GM12878 (cell line): Measurements from ENCODE around the gene BRAF. TPM values are rescaled to one million over a fixed set of nuclear protein-coding genes. Genes with fewer than 3 reads are reported as not detected.

Experiments
- ATAC-seq: fragments of 200-7000 bp; cut with Tn5 transposase; 3 replicates; pipeline ENCODE4 v1.9.1; 2020; ENCODE audit warnings: mild to moderate bottlenecking, moderate library complexity
- BruUV-seq: library from RNA; stranded (reverse); fragments of 400-500 nt; replicated peaks from 2 replicates; lab custom pipeline; 2021; lab: Mats Ljungman, UMichigan
- CTCF ChIA-PET: fragments of 300-600 bp; sonication (Branson Sonifier 250); formaldehyde crosslinking; extraction: SDS; loops from one replicate; lab custom pipeline; 2021; ENCODE audit warnings: inconsistent platforms; lab: Yijun Ruan, JAX
- POLR2A ChIA-PET: fragments of 350-600 bp; formaldehyde crosslinking; extraction: SDS; loops from one replicate; lab custom pipeline; 2021; ENCODE audit warnings: inconsistent platforms; lab: Charles Lee
- RAD21 ChIA-PET: fragments of 300-600 bp; sonication (Branson Sonifier 250); formaldehyde crosslinking; loops from one replicate; lab custom pipeline; 2023; ENCODE audit warnings: antibody characterized with exemption; ENCODE audit not compliant: unreplicated experiment; lab: Charles Lee
- SMC1A ChIA-PET: fragments of 300-600 bp; sonication (Branson Sonifier 250); formaldehyde crosslinking; loops from one replicate; lab custom pipeline; 2023; ENCODE audit not compliant: unreplicated experiment, uncharacterized antibody; lab: Charles Lee
- DNase-seq: peaks from one replicate; pipeline ENCODE4 v3.0.0-alpha.2; 2011; ENCODE audit warnings: low read depth, low spot score
- FAIRE-seq: peaks from 3 replicates; lab custom pipeline; 2011; peaks lifted over from hg19 to GRCh38; lab: Jason Lieb, UNC
- H2AFZ ChIP-seq: 2 replicates; pipeline ENCODE4 v1.6.0; 2011; ENCODE audit warnings: low read depth, low read length, control low read depth; ENCODE audit not compliant: control insufficient read depth
- H3K27ac ChIP-seq: 2 replicates; pipeline ENCODE4 v1.5.1; 2011; ENCODE audit warnings: control low read depth; ENCODE audit not compliant: control insufficient read depth, insufficient read depth
- H3K27me3 ChIP-seq, 2 experiments: replicated peaks in 1 of 2; 2 replicates each; pipeline versions ENCODE4 v1.6.0 to v1.6.1; 2011; ENCODE audit warnings: low read length in 1 of 2; ENCODE audit not compliant: control insufficient read depth in 2 of 2, insufficient read depth in 2 of 2
- H3K36me3 ChIP-seq, 2 experiments: 2 replicates each; pipeline ENCODE4 v1.5.1; 2011; ENCODE audit warnings: low read length in 1 of 2; ENCODE audit not compliant: control insufficient read depth in 2 of 2, insufficient read depth in 2 of 2
- H3K4me1 ChIP-seq: 2 replicates; pipeline ENCODE4 v1.6.1; 2011; ENCODE audit warnings: mild to moderate bottlenecking, low read length, moderate library complexity, mixed read lengths; ENCODE audit not compliant: control insufficient read depth, insufficient read depth
- H3K4me2 ChIP-seq: 2 replicates; pipeline ENCODE4 v1.6.0; 2011; ENCODE audit warnings: control low read depth; ENCODE audit not compliant: control insufficient read depth, insufficient read depth
- H3K4me3 ChIP-seq: fragments of 200-600 bp; sonication (generic); 2 replicates; pipeline ENCODE4 v1.5.1; 2016
- H3K79me2 ChIP-seq: 2 replicates; pipeline ENCODE4 v1.6.0; 2011; ENCODE audit warnings: low read length; ENCODE audit not compliant: control insufficient read depth, insufficient read depth
- H3K9ac ChIP-seq: 2 replicates; pipeline ENCODE4 v1.8.0; 2011; ENCODE audit warnings: low read length, control low read depth, mixed read lengths; ENCODE audit not compliant: control insufficient read depth, insufficient read depth
- H3K9me3 ChIP-seq: replicated peaks from 3 replicates; pipeline ENCODE4 v1.5.1; 2011; ENCODE audit warnings: mild to moderate bottlenecking, low read length; ENCODE audit not compliant: control insufficient read depth, insufficient read depth
- H4K20me1 ChIP-seq: 2 replicates; pipeline ENCODE4 v1.6.0; 2011; ENCODE audit not compliant: control insufficient read depth, insufficient read depth
- JUNB ChIP-seq: IDR thresholded peaks from 2 replicates; pipeline ENCODE4 v1.6.1; 2016; ENCODE audit warnings: antibody characterized with exemption, mild to moderate bottlenecking
- PKNOX1 ChIP-seq: fragments of 450-650 bp; IDR thresholded peaks from 2 replicates; pipeline ENCODE4 v1.6.1; 2016; ENCODE audit warnings: mild to moderate bottlenecking
- SPI1 ChIP-seq: IDR thresholded peaks from 2 replicates; pipeline ENCODE4 v1.6.1; 2011; ENCODE audit warnings: low read depth, mild to moderate bottlenecking, low read length, moderate library complexity, borderline replicate concordance; ENCODE audit not compliant: insufficient read depth
- TCF12 ChIP-seq: IDR thresholded peaks from 2 replicates; pipeline ENCODE4 v1.6.1; 2011; ENCODE audit warnings: low read depth, mild to moderate bottlenecking, low read length
- TCF3 ChIP-seq: IDR thresholded peaks from 2 replicates; pipeline ENCODE4 v1.6.1; 2012; ENCODE audit warnings: low read depth, mild to moderate bottlenecking, low read length, borderline replicate concordance; ENCODE audit not compliant: insufficient read depth
- WGBS: methylation state at CpG from one replicate; pipeline ENCODE4 v1.1.6; 2016; ENCODE audit warnings: low lambda C conversion rate; ENCODE audit not compliant: insufficient replicate concordance, insufficient coverage; ENCODE audit errors: missing lambda C conversion rate; 5-methylcytosine and 5-hydroxymethylcytosine counted together
- in situ Hi-C: fragments of 300-500 bp; cut with MboI; formaldehyde crosslinking; loops from 9 replicates; pipeline ENCODE4 v1.14.3; 2018; ENCODE audit warnings: mixed read lengths
- intact Hi-C: fragments of 100-400 bp; cut with micrococcal nuclease; formaldehyde crosslinking; loops from one replicate; pipeline ENCODE4 v1.14.2; 2022; ENCODE audit not compliant: unreplicated experiment
- polyA plus RNA-seq, 11 experiments: library from polyadenylated mRNA; depleted of rRNA in 4 of 11; unstranded in 6 of 11; stranded (reverse) in 5 of 11; fragments of >200 nt; fragmentation: Nextera tagmentation in 4 of 11; fragmentation: Illumina TruSeq in 1 of 11; extraction: Ambion mirVana in 4 of 11; extraction: Trizol in 1 of 11; gene quantifications; 1 replicate in 1 of 11; 2 replicates in 10 of 11; pipeline versions ENCODE4 v1.2.1 to v1.2.3, GENCODE V29; 2011 to 2016; ENCODE audit warnings: inconsistent platforms in 2 of 11, missing spikeins in 2 of 11, low read depth in 1 of 11
- total RNA-seq, 4 experiments: library from RNA; depleted of rRNA in 3 of 4; stranded (reverse); fragments of >200 nt in 3 of 4; fragmentation: Illumina TruSeq in 1 of 4; extraction: Trizol in 1 of 4; gene quantifications; 2 replicates each; pipeline versions ENCODE4 v1.2.1 to v1.2.3, GENCODE V29; 2013 to 2021

The BRAF gene
- total and polyA plus RNA-seq, 10 of the 15 experiments (the other 5 are each of a cell fraction or from before 2014, with no cell fraction given) = 2.6 to 31.0 (median 10.6) TPM

DNA sequence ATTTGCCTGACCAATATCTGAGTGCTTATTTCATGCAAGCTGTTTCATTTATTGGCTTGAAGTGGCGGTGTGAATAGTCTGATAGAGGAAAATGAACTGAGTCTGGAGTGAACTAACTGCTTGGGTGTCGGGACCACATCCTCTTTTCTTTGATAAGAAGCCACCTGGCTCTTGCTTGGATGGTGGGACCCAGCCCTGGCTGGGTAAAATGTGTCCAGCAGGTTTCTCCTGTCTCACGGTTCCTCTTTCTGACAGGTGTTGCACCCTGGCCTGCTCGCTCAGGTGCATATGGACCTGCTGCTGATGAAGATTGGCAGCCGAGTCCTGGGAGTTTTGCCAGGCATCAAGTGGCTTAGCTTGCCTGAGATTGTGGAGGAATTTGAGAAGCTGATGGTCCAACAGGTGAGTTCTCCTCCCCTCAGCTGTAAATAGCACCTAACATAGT is 250.4 kb downstream of the BRAF start:
- peak; percentile 26 for ATAC-seq
- Histone ChIP-seq H3K36me3 (0 out of 4 replicates have a peak, but pooled peaks cover 0 to 3% of the 10 kb centered on the region in 2 experiments), H3K4me3 (peak overlapping the region; percentile 82), H2AFZ (peak overlapping the region; percentile 86), H3K27me3 (no peaks in the 10 kb centered on the region), H3K9ac (no peak overlapping the region; the same call in 1 of the 2 replicates), H3K27ac (no peak overlapping the region; the same call in 1 of the 2 replicates), H4K20me1 (no peaks in the 10 kb centered on the region), H3K4me2 (peak overlapping the region; percentile 98), H3K4me1 (peaks cover 39% of the 10 kb centered on the region), H3K9me3 (no peaks in the 10 kb centered on the region), H3K79me2 (no peaks in the 10 kb centered on the region; the same call in 1 of the 2 replicates)
- ChIA-PET SMC1A (interaction anchor here (0.8 to 4.8 kb wide), 15 partner anchors 9 to 339 kb away, joined by 3 to 57 read pairs (median 5); partner anchors contain the start of genes MRPS33 and NDUFB2), POLR2A (interaction anchor here (0.5 to 2.4 kb wide), 7 partner anchors 12 to 343 kb away, joined by 3 to 11 read pairs (median 3); partner anchors contain the start of gene NDUFB2), RAD21 (interaction anchor here (0.5 to 3.5 kb wide), 11 partner anchors 18 to 974 kb away, joined by 3 to 23 read pairs (median 4); partner anchors contain the start of genes MKRN1, MRPS33 and NDUFB2), CTCF (interaction anchor here (0.8 to 5.6 kb wide), 20 partner anchors 12 to 976 kb away, joined by 3 to 88 read pairs (median 4); partner anchors contain the start of genes MRPS33 and NDUFB2)
- no TSS peak for BruUV-seq
- intact Hi-C loops = no loop called here
- in situ Hi-C loops = loop anchor here (10.0 kb wide), 1 partner anchor 340 kb away; the partner anchor contains the start of gene MRPS33
- WGBS = 5% methylated on average over 5 of the region's 5 CpGs
- FAIRE-seq = peak; percentile 65
- DNase-seq = no peak
- TF ChIP-seq SPI1 (peak; percentile 84), PKNOX1 (peak; percentile 59), TCF12 (peak; percentile 91), TCF3 (peak; percentile 64; the same call in 1 of the 2 replicates), JUNB (no peak)
